H1 (cell line): ENCODE data around the gene PRKRIP1. TPM values are rescaled to one million over a fixed set of nuclear protein-coding genes. Genes with fewer than 3 reads are reported as not detected.

ENCODE experiments used
- ASH2L ChIP-seq: fragments of 200-600, 300-600 bp; sonication (generic); IDR thresholded peaks from one replicate; pipeline ENCODE4 v1.7.1; 2017; ENCODE audit warnings: low read length
- MAFK ChIP-seq: IDR thresholded peaks from 2 replicates; pipeline ENCODE4 v1.6.1; 2012; ENCODE audit warnings: low read depth, mild to moderate bottlenecking, improper control_type of control experiment, low read length
- TEAD4 ChIP-seq: IDR thresholded peaks from 2 replicates; pipeline ENCODE4 v1.6.1; 2012; ENCODE audit warnings: low read depth, low read length, inconsistent platforms, mixed read lengths
- polyA plus RNA-seq, 7 experiments: library from polyadenylated mRNA; depleted of rRNA in 3 of 7; stranded (reverse) in 5 of 7; unstranded in 2 of 7; fragments of >200 nt in 5 of 7; fragments of 200-250 nt in 2 of 7; gene quantifications; 1 replicate in 5 of 7; 2 replicates in 1 of 7; 4 replicates in 1 of 7; pipeline versions ENCODE4 v1.2.1 to v1.2.3, GENCODE V29; 2011 to 2013; ENCODE audit warnings: missing spikeins in 2 of 7, mixed read lengths in 2 of 7
- total RNA-seq: library from RNA; stranded (reverse); fragmentation: NEBNext Ultra II Directional; extraction: Animal tissue kit (Norgen Biotek cat#: 25700); gene quantifications from 2 replicates; pipeline ENCODE4 v1.2.1, GENCODE V29; 2021

PRKRIP1 gene
- total and polyA plus RNA-seq, 2 of the 8 experiments (the other 6 are each of a cell fraction or from before 2014, with no cell fraction given), result 11.1 to 22.0 TPM

DNA sequence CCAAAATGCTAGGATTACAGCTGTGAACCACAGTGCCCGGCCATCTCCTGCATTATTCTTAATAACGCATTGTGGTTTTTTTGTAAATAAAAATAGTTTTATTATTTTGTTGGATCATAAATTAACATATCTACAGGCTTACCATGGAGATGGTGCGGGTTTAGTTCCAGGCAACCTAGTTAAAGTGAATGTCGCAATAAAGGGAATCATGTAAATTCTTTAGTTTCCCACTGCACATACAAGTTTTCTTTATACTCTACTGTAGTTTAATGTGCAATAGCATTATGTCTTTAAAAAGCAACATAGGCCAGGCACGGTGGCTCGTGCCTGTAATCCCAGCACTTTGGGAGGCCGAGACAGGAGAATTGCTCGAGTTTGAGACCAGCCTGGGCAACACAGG lies 2.4 kb downstream of the PRKRIP1 start (continued):
- TF ChIP-seq TEAD4 (no peak), ASH2L (no peak), MAFK (no peak)
- TF ChIP-seq, all 59 proteins: peak for 0
